Measurements from ENCODE around the gene MYOG. TPM values are rescaled to one million over a fixed set of nuclear protein-coding genes. Genes with fewer than 3 reads are reported as not detected.

The MYOG gene
- polyA plus RNA-seq, 1 donor (not counting 4 experiments of a cell fraction or from before 2014, with no cell fraction given): not detected

- H3K27me3 ChIP-seq (ENCODE audit: control insufficient read depth, extremely low read depth, insufficient read depth, low read length): peaks cover 62% of the 10 kb centered on the region
Observed at GRCh38 chr1:203077956-203078355, 7.9 kb downstream of the MYOG start.

GRCh38 chr1:203077367-203077766, 8.4 kb downstream of the MYOG start:
- no peak for TF ChIP-seq EZH2 (IDR thresholded peaks at IDR 0.05; ENCODE audit: low read length)
- no peak for TF ChIP-seq CTCF (optimal IDR thresholded peaks at IDR 0.05 in 1 of 3, IDR thresholded peaks at IDR 0.05 in 1 of 3, conservative IDR thresholded peaks at IDR 0.05 in 1 of 3; ENCODE audit: extremely low read depth in 1 of 3, insufficient read depth in 2 of 3, low read length in 3 of 3)
- Histone ChIP-seq H3K4me2 (ENCODE audit: control insufficient read depth, extremely low read depth, insufficient read depth, low read depth, low read length) (no peak overlapping the region), H3K9ac (ENCODE audit: control insufficient read depth, extremely low read depth, insufficient read depth, low read length) (no peak overlapping the region), H2AFZ (ENCODE audit: control insufficient read depth, low read length) (no peak overlapping the region), H3K27ac (ENCODE audit: control insufficient read depth, insufficient read depth, low read length) (no peak overlapping the region), H3K9me1 (ENCODE audit: control insufficient read depth, extremely low read depth, insufficient read depth, low read length) (no peaks in the 10 kb centered on the region), H3K4me1 (ENCODE audit: control insufficient read depth, extremely low read depth, insufficient read depth, low read length) (no peaks in the 10 kb centered on the region), H3K4me3 (ENCODE audit: control insufficient read depth in 2 of 3, extremely low read depth in 1 of 3, insufficient read depth in 2 of 3, low read depth in 1 of 3, low read length in 3 of 3) (no peak overlapping the region), H3K27me3 (ENCODE audit: control insufficient read depth, extremely low read depth, insufficient read depth, low read length) (peaks cover 63% of the 10 kb centered on the region), H4K20me1 (ENCODE audit: control insufficient read depth, extremely low read depth, insufficient read depth, low read length) (no peaks in the 10 kb centered on the region), H3K36me3 (ENCODE audit: control insufficient read depth in 2 of 2, extremely low read depth in 1 of 2, insufficient read depth in 2 of 2, low read length in 2 of 2) (no peaks in the 10 kb centered on the region), H3K79me2 (ENCODE audit: control insufficient read depth, insufficient read depth, low read length) (no peaks in the 10 kb centered on the region), H3K9me3 (ENCODE audit: control insufficient read depth, low read depth, low read length) (no peaks in the 10 kb centered on the region)
- FAIRE-seq (no peak), DNase-seq (ENCODE audit: low read depth, low spot score) (no peak)
- dilution Hi-C loops (cut with MboI; ENCODE audit: extremely low pct_ligation_motif_present, low sequenced_read_pairs): no loop called here

More at GRCh38 chr1:203077956-203078355, 7.9 kb downstream of the MYOG start:
- H3K79me2 ChIP-seq (ENCODE audit: control insufficient read depth, insufficient read depth, low read length): no peaks in the 10 kb centered on the region
- no peak for FAIRE-seq
- no peak for TF ChIP-seq CTCF (optimal IDR thresholded peaks at IDR 0.05 in 1 of 3, IDR thresholded peaks at IDR 0.05 in 1 of 3, conservative IDR thresholded peaks at IDR 0.05 in 1 of 3; ENCODE audit: extremely low read depth in 1 of 3, insufficient read depth in 2 of 3, low read length in 3 of 3)
- TF ChIP-seq EZH2 (IDR thresholded peaks at IDR 0.05; ENCODE audit: low read length): no peak
- H3K9me1 ChIP-seq (ENCODE audit: control insufficient read depth, extremely low read depth, insufficient read depth, low read length): no peaks in the 10 kb centered on the region
- no peak overlapping the region for H3K4me2 ChIP-seq (ENCODE audit: control insufficient read depth, extremely low read depth, insufficient read depth, low read depth, low read length)
- no peak for DNase-seq (ENCODE audit: low read depth, low spot score)
- no peak overlapping the region for H3K4me3 ChIP-seq (ENCODE audit: control insufficient read depth in 2 of 3, extremely low read depth in 1 of 3, insufficient read depth in 2 of 3, low read depth in 1 of 3, low read length in 3 of 3)
- no peaks in the 10 kb centered on the region for H4K20me1 ChIP-seq (ENCODE audit: control insufficient read depth, extremely low read depth, insufficient read depth, low read length)
- no peaks in the 10 kb centered on the region for H3K4me1 ChIP-seq (ENCODE audit: control insufficient read depth, extremely low read depth, insufficient read depth, low read length)
- no peak overlapping the region for H2AFZ ChIP-seq (ENCODE audit: control insufficient read depth, low read length)
- H3K9ac ChIP-seq (ENCODE audit: control insufficient read depth, extremely low read depth, insufficient read depth, low read length): no peak overlapping the region
- dilution Hi-C loops (cut with MboI; ENCODE audit: extremely low pct_ligation_motif_present, low sequenced_read_pairs): no loop called here
- H3K27ac ChIP-seq (ENCODE audit: control insufficient read depth, insufficient read depth, low read length): no peak overlapping the region
- H3K36me3 ChIP-seq (ENCODE audit: control insufficient read depth in 2 of 2, extremely low read depth in 1 of 2, insufficient read depth in 2 of 2, low read length in 2 of 2): no peaks in the 10 kb centered on the region
- no peaks in the 10 kb centered on the region for H3K9me3 ChIP-seq (ENCODE audit: control insufficient read depth, low read depth, low read length)
